ENCODE results near the gene RASIP1.
"Not testable (repeated sequence)": the region's sequence is repeated elsewhere in the genome, so short reads cannot be mapped to it uniquely, and the experiment has no call there.

RASIP1 gene

DNA sequence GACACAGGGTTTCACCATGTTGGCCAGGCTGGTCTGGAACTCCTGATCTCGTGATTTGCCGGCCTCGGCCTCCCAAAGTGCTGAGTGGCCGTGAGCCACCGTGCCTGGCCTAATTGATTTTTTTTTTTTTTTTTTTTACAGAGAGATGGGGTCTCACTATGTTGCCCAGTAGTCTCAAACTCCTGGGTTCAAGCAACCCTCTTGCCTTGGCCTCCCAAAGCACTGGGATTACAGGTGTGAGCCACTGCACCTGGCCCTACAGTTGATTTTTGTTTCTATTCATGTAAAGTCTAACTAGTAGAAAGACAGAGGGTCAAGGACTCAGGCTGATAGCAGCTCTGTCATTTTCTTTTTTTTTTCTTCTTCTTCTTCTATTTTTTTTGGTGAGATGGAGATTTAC lies 36.7 kb upstream of the RASIP1 start:
- H3K4me3 ChIP-seq (ENCODE audit: low read depth, low read length) = no peak overlapping the region
- TF ChIP-seq CTCF (IDR thresholded peaks at IDR 0.05; ENCODE audit: low read depth, low read length) = no peak

DNA sequence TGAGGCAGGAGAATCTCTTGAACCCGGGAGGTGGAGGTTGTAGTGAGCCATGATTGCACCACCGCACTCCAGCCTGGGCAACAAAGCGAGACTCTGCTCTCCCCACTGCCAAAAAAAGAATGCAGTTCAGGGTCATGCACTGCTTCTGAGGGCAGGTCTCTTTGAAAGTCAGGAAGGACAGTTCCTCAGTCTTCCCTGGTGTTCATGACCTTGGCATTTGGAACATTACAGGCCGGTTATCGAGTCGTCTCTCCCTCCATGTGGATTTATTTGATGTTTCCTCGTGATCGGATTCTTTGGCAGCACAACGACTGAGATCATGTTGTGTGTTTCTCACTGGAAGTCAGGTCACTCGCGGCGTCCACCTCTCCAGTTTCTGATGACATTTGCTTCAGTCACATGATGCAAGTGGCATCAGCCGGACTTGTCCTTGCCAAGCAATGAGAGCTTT lies 32.1 kb upstream of the RASIP1 start:
- no peak overlapping the region for H3K4me3 ChIP-seq (ENCODE audit: low read depth, low read length)
- no peak for TF ChIP-seq CTCF (IDR thresholded peaks at IDR 0.05; ENCODE audit: low read depth, low read length)

- no peak for TF ChIP-seq CTCF (IDR thresholded peaks at IDR 0.05; ENCODE audit: low read depth, low read length)
- H3K4me3 ChIP-seq (ENCODE audit: low read depth, low read length) = no peak overlapping the region
These were observed 30.5 kb upstream of the RASIP1 start for GRCh38 chr19:48770734-48771472.

GRCh38 chr19:48770266-48770665 lies 29.9 kb upstream of the RASIP1 start:
- no peak for TF ChIP-seq CTCF (IDR thresholded peaks at IDR 0.05; ENCODE audit: low read depth, low read length)
- no peak overlapping the region for H3K4me3 ChIP-seq (ENCODE audit: low read depth, low read length)

DNA sequence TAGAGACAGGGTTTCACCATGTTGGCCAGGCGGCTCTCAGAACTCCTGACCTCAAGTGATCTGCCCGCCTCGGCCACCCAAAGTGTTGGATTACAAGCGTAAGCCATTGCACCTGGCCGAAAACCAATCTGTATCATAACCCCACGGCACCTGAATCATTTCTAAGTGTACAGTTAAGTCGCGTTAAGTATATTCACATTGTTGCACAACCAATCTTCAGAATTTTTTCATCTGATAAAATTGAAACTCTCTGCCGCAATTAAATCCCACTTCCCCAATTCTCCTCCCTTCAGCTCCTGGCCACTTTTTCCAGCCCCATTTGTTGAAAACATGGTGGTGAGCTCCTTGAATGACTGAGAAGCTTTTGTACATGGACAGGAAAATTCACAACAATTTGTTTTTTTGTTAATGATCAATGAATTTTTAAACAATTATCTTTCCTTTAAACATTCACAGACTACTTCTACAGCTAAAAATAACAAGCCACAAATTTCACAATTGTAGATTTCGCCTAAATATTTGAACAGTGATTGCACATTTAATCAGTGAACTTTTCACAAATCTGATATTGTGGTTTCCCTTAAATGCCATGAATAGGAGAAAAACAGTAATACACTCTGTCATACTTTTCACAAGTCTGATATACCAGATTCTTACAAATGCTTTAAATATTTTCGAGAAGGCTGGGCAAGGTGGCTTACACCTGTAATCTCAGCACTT lies 28.7 kb upstream of the RASIP1 start:
- H3K4me3 ChIP-seq (ENCODE audit: low read depth, low read length) = no peak overlapping the region
- TF ChIP-seq CTCF (IDR thresholded peaks at IDR 0.05; ENCODE audit: low read depth, low read length) = no peak

GRCh38 chr19:48768171-48768753 lies 27.9 kb upstream of the RASIP1 start:
- H3K4me3 ChIP-seq (ENCODE audit: low read depth, low read length) = not testable (repeated sequence)

- H3K4me3 ChIP-seq (ENCODE audit: low read depth, low read length) = not testable (repeated sequence)
These were observed 25.4 kb upstream of the RASIP1 start for GRCh38 chr19:48765816-48766215.

DNA sequence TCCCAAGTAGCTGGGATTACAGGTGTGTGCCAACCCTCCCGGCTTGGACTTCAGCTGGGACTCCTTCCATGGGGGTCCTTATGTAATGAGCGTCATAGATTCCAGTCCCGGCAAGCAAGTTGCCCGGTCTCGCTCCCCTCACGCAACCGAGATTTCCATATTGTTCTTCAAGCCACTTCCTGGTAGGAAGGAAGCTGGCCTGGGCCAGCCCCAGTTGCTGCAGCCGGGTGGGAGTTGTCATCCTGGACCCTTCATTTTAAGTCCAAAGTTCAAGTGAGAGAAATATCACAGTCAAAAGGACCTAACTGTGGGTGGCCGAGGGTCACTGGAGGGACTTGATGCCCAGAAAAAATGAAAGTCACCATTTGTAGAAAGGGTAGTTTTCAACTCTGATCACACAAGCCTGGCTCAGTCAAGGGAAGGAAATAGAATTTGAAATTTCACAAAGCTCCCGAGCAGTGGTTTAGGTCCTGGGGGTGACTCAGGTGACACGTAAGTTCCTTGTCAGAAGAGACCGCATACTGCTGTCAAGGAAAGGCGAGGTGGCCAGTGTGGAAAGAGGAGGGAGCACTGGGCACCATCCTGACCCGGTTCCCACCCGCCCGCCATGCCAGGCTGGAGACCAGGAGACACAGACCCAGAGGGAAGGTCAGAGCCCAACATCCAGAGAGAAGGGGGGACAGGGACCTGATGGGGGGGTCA lies 20.2 kb upstream of the RASIP1 start:
- H3K4me3 ChIP-seq (ENCODE audit: low read depth, low read length) = no peak overlapping the region
- TF ChIP-seq CTCF (IDR thresholded peaks at IDR 0.05; ENCODE audit: low read depth, low read length) = no peak
